ENCODE measurements around the gene GRIN1.
A peak's percentile ranks its signal among the peaks of the same experiment; 100 is the strongest.

The GRIN1 gene

GRCh38 chr9:137107982-137108381 is 31.0 kb upstream of the GRIN1 start:
- Histone ChIP-seq H3K27me3 (replicated peaks) (no peaks in the 10 kb centered on the region), H3K36me3 (replicated peaks) (peaks cover 46% of the 10 kb centered on the region), H3K27ac (no peak overlapping the region), H3K4me3 (ENCODE audit: low read depth, low read length) (no peak overlapping the region)
- no peak for DNase-seq
- in situ Hi-C loops (cut with HindIII; ENCODE audit: low pct_ligation_motif_present, low sequenced_read_pairs) = no loop called here
- no peak for TF ChIP-seq CTCF (IDR thresholded peaks at IDR 0.05; ENCODE audit: low read depth, low read length, missing control alignments)

- no peak overlapping the region for H3K4me3 ChIP-seq (ENCODE audit: low read depth, low read length)
- peaks cover 45% of the 10 kb centered on the region for H3K36me3 ChIP-seq (replicated peaks)
- no peak overlapping the region for H3K27ac ChIP-seq
- TF ChIP-seq CTCF (IDR thresholded peaks at IDR 0.05; ENCODE audit: low read depth, low read length, missing control alignments) = no peak
- peak; percentile 21 for DNase-seq
- no peaks in the 10 kb centered on the region for H3K27me3 ChIP-seq (replicated peaks)
- in situ Hi-C loops (cut with HindIII; ENCODE audit: low pct_ligation_motif_present, low sequenced_read_pairs) = no loop called here
Measured at GRCh38 chr9:137108608-137109249, 30.2 kb upstream of the GRIN1 start.

GRCh38 chr9:137109250-137110146 is 29.5 kb upstream of the GRIN1 start:
- no peak for DNase-seq

GRCh38 chr9:137110147-137110910 is 28.6 kb upstream of the GRIN1 start:
- no peak for TF ChIP-seq CTCF (IDR thresholded peaks at IDR 0.05; ENCODE audit: low read depth, low read length, missing control alignments)
- H3K36me3 ChIP-seq (replicated peaks) = peaks cover 40% of the 10 kb centered on the region
- in situ Hi-C loops (cut with HindIII; ENCODE audit: low pct_ligation_motif_present, low sequenced_read_pairs) = no loop called here
- DNase-seq = no peak
- no peak overlapping the region for H3K27ac ChIP-seq
- H3K27me3 ChIP-seq (replicated peaks) = no peaks in the 10 kb centered on the region
- H3K4me3 ChIP-seq (ENCODE audit: low read depth, low read length) = no peak overlapping the region

More at GRCh38 chr9:137109250-137110146, 29.5 kb upstream of the GRIN1 start:
- Histone ChIP-seq H3K36me3 (replicated peaks) (peaks cover 40% of the 10 kb centered on the region), H3K4me3 (ENCODE audit: low read depth, low read length) (no peak overlapping the region), H3K27me3 (replicated peaks) (no peaks in the 10 kb centered on the region), H3K27ac (no peak overlapping the region)
- in situ Hi-C loops (cut with HindIII; ENCODE audit: low pct_ligation_motif_present, low sequenced_read_pairs) = no loop called here
- TF ChIP-seq CTCF (IDR thresholded peaks at IDR 0.05; ENCODE audit: low read depth, low read length, missing control alignments) = no peak

GRCh38 chr9:137110911-137111787 is 27.8 kb upstream of the GRIN1 start:
- H3K4me3 ChIP-seq (ENCODE audit: low read depth, low read length) = no peak overlapping the region
- H3K27ac ChIP-seq = no peak overlapping the region
- peaks cover 35% of the 10 kb centered on the region for H3K36me3 ChIP-seq (replicated peaks)
- no peak for DNase-seq
- TF ChIP-seq CTCF (IDR thresholded peaks at IDR 0.05; ENCODE audit: low read depth, low read length, missing control alignments) = no peak
- in situ Hi-C loops (cut with HindIII; ENCODE audit: low pct_ligation_motif_present, low sequenced_read_pairs) = no loop called here
- H3K27me3 ChIP-seq (replicated peaks) = no peaks in the 10 kb centered on the region
